Transverse colon (tissue), 3 donors: ENCODE results near the gene CASP2.

Source experiments
- POLR2A ChIP-seq: fragments of 450-650 bp; IDR thresholded peaks from one replicate; pipeline ENCODE4 v1.6.1; 2016; ENCODE audit warnings: antibody characterized with exemption, mild to moderate bottlenecking, moderate library complexity
- TF ChIP-seq, protein P1 (sequence below), 5 experiments: fragments of 200-600 bp in 3 of 5; fragments of 450-650 bp in 2 of 5; sonication (generic) in 3 of 5; IDR thresholded peaks; 1 replicate in 2 of 5; 2 replicates in 3 of 5; pipeline ENCODE4 v1.5.1; 2016 to 2017; ENCODE audit warnings: antibody characterized with exemption in 5 of 5, inconsistent platforms in 3 of 5, mild to moderate bottlenecking in 2 of 5, moderate library complexity in 1 of 5

- TF ChIP-seq POLR2A, result no peak
- TF ChIP-seq, protein P1, sequence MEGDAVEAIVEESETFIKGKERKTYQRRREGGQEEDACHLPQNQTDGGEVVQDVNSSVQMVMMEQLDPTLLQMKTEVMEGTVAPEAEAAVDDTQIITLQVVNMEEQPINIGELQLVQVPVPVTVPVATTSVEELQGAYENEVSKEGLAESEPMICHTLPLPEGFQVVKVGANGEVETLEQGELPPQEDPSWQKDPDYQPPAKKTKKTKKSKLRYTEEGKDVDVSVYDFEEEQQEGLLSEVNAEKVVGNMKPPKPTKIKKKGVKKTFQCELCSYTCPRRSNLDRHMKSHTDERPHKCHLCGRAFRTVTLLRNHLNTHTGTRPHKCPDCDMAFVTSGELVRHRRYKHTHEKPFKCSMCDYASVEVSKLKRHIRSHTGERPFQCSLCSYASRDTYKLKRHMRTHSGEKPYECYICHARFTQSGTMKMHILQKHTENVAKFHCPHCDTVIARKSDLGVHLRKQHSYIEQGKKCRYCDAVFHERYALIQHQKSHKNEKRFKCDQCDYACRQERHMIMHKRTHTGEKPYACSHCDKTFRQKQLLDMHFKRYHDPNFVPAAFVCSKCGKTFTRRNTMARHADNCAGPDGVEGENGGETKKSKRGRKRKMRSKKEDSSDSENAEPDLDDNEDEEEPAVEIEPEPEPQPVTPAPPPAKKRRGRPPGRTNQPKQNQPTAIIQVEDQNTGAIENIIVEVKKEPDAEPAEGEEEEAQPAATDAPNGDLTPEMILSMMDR (IDR thresholded peaks at IDR 0.05), result no peak
Observed at GRCh38 chr7:143295870-143296269, 7.7 kb downstream of the CASP2 start.
